HG03460 (cell line): ENCODE results near the gene TOMM5.
A peak's percentile ranks its signal among the peaks of the same experiment; 100 is the strongest.

Experiments used
- ATAC-seq: cut with Tn5 transposase; IDR thresholded peaks from one replicate; pipeline ENCODE4 v1.9.1; 2021; ENCODE audit not compliant: unreplicated experiment

The TOMM5 gene

DNA sequence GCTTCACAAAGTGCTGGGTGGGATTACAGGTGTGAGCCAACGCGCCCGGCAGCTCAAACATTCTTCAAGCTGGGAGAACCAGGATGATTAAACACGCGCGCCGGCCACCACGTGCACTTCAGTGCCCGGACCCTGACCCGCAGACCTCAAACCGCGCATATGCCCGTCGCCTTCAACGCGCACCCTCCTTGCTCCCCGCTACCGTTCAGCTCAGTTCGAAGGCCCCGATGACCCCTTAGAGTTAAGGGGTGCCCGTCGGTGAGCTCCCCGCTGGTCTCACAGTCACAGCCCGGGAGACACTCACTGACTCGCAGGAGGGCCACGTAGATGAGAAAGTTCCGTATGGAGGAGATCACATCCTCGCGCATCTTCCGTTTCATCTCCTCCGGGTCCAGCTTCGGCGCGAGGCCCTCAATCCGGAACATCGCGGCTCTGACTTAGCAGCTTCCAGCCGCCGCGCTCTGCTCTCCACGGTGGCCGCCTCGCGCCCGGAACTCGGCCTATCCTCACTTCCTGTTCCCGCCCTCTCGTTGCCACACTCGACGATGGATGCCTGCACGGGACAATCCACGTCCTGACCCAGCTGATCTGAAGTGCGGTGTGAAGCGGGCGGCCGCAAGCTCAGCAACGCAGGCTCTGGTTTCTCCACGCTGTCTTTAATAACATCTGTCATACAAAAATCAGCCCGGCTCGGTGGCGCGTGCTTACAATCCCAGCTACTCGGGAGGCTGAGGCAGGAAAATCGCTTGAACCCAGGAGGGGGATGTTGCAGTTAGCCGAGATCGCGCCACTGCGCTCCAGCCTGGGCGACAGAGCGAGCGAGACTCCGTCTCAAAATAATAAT, at the start of gene TOMM5:
TSS of gene TOMM5 (minus strand) at position 490 of the 844 bp plus-strand sequence. CDS start at position 425, 65 bp downstream.
- peak; percentile 81 for ATAC-seq

DNA sequence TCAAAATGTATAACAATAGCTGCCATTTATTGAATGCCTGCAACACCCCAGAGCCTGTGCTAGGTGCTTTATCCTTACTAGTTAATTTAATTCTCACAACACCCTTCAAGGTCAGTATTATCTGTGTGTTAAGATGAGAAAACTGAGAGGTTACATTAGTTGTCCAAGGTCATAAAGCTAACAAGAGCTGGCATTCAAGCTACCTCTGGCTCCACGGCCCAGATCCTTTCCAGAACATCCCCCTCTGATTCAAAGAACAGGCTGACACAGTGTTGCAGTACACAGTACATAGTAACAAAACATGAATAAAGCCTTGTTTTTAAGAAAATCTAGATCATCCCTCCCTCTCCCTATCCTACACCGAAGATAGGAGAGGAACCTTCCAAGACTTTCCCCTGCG, 48.9 kb upstream of the TOMM5 start:
- ATAC-seq, result no peak

DNA sequence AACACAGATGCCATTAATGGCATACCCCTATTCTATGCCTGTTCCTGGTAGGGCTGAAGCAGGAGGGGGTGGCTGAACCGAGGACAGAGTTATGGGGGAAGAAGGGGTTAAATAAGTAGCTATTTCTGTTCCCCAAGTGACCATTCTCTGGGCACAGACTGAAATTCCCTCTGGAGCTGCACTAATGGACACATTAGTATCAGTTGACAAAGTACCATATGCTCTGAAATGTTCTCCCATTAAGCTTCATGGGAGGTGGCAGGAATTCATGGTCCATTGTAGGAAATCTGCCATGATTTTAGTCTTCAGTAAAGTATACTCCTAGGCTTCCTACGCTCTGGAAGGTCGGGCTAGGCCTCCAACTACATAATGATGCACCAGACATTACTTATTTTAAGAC, 47.8 kb upstream of the TOMM5 start:
- no peak for ATAC-seq

DNA sequence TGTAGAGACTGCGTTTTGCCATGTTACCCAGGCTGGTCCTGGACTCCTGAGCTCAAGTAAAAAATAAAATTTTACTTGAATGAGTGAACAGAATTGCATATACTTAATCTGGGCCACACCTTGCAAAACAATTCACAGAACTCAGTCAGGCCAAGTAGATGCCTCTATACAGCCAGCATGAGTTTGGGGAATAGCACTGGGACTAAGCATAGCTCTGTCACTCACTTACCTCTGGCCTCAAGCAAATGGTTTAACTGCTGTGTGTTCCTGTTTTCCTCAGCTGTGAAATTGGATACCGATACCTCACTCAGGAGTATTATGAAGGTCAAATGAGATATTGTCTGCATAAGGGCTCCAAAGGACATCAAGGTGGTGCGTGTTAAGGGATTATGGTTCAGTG, 47.4 kb upstream of the TOMM5 start:
- ATAC-seq, result no peak

DNA sequence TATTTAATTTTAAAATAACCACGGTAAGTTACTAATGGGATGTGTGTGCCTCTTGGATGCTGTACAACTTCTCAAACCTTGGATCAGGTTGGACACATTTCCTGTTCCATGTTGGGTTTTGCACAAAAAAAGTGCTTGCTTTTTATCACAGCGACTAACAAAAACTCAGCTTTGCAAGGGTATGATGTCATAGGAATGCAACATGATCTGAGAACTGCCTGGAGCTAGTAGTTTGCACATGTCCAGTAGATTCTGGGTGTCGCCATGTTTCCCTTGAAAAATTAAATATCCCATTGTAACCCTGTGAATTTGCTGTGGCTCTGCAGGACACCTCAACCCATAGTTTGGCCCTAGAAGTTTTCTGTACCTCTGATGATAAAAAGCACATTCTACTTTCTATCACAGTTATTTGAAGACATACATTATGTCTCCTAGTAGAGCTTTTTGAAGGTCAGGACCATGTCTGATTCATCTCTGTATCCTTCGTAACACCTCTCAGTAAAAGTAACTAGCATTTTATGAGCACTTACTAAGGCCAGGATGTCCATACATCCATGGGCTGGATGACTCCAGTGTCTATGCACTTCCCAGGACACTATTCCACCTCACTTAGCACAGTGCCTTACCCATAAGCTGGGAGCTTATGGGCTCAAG, 46.8 kb upstream of the TOMM5 start:
- ATAC-seq, result no peak

DNA sequence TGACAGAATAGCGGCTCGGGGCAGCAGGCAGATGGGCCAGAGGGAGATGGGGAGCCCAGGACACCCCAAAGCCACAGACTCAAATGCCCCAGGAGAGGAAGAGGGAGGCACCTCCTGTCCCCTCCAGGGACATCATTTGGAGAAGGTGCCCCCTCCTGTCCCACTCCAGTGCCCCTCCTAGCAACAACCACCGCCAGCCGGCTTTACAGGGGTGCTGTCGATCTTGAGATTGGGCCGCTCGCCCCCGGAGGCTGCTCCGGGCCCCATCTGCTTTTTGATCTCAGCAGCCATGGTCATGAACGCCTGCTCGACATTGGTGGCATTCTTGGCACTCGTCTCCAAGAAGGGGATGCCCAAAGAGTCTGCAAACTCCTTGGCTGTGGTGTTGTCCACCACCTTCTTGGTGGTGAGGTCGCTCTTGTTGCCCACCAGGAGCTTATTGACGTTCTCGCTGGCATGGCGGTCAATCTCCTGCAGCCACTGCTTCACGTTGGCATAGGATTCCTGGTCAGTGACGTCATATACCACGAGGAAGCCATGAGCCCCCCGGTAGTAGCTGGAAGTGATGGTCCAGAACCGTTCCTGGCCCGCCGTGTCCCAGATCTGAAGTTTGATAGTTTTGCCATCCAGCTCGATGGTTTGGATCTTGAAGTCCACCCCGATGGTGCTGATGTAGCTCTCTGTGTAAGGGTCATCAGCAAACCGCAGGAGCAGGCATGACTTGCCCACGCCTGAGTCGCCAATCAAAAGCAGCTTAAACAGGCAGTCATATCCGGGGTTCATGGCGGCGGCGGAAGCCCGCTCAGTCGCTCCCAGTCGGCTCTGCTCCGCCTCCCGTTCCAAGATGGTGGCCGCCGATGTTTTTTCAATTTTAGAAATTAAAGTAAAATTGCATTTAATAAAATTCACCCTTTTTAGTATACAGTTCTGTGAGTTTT, 44.4 kb upstream of the TOMM5 start:
- no peak for ATAC-seq

DNA sequence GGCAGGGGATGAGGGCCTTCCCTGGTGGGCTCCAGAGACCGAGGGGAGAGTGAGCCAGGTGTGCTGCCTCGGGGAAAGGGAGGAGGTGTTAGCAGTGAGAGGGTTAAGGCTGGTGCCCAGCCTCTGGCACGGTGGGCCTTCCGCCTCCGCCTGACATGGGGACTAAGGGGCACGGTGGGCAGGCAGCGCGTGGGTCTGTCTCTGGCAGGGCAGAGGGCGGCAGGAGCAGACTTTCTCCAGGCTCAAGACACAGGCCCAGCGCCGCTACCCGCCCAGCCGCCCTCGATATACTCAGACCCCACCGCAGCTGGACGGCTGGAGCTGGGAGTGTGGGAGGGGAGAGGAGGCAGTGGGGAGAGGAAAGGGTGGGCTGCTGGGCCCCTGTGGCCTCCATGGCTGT, 43.4 kb upstream of the TOMM5 start:
- ATAC-seq, result no peak

DNA sequence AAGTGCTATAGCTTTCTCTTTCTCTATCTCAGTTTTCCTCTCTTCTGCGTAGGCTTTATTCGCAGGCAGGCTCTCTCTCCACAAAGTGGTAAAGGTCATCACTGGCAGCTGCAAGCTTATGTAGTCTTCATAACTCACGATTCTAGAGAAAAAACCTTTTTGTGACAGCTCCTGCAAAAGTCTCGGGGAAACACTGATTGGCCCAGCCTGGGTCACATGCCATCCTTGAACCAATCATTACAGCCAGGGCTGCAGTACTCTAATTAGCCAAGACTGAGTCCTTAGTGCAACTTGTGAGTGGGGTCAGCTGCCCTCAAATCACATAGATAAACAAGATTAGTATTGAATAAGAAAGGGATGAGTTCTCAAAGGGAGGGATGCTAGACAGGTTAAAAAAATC, 40.1 kb upstream of the TOMM5 start:
- ATAC-seq, result no peak

DNA sequence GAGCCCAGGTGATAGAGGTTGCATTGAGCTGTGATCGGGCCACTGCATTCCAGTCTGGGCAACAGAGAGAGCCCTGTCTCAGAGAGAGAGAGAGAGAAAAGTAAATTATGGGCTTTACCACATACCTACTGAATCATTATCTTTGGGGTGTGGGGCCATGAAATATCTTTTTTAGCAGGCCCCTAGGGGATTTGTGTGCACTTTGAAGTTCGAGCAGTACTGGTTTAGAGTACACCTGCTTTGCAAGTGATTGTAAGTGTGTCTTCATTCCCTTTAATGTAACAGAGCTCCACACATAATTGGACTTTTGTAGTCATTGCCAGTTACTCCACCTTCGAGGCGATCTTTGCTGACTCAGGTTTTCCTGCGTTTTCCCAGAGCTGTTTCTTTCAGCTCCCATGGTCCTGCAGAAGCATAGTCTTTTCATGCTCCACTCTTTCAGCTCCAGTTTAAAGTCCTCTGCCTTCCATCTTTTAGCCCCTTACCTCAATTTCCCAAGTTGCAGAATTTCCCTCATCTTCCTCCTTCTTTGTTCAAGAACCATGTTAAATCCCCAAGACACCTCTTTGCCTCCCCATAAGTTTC, 34.4 kb upstream of the TOMM5 start:
- ATAC-seq, result no peak

DNA sequence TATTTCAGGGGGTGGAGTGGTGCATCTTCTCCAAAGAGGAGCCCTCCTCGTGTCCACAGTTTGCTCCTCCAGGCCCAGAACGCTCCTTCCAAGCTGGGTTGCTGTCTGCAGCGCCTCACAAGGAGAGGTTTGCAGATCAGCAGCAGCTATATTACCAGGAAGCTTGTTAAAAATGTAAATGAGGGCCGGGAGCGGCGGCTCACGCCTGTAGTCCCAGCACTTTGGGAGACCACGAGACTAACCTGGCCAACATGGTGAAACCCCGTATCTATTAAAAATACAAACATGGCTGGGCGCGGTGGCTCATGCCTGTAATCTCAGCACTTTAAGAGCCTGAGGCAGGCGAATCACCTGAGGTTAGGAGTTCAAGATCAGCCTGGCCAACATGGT, 33.4 kb upstream of the TOMM5 start:
- no peak for ATAC-seq

DNA sequence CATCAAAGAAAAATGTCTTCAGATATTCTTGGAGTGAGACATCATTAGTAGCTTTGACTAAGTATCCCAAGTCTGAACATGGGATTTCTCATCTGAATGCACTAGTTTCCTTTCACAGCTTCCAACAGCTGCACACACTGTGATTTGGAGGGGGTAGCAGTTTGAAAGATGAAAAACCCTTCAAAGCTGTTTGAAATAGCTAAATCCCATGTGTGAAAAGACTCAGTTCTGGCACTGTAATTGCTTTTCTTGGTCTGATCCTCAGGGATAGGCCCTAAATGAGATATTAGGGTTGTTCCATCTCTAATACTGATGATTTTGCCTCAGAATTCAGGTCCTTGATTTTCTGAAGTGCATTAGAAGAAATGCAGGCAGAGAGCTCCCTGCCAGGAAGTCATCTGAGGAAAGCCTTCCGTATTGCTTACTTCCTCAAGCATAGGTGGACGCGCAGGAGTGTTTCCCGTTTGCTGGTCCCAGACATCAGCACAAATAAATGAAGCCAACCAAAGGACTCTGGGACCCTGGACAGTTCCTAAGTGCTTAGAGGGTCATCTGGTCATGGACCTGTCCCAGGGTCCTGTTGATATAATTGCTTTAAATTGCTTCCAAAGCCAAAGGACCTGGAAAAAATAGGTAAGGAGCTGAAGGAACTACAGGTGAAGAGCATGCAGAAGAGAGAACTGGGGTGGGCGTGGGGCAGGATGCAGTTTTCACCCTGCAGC, 32.8 kb upstream of the TOMM5 start:
- ATAC-seq, result no peak

DNA sequence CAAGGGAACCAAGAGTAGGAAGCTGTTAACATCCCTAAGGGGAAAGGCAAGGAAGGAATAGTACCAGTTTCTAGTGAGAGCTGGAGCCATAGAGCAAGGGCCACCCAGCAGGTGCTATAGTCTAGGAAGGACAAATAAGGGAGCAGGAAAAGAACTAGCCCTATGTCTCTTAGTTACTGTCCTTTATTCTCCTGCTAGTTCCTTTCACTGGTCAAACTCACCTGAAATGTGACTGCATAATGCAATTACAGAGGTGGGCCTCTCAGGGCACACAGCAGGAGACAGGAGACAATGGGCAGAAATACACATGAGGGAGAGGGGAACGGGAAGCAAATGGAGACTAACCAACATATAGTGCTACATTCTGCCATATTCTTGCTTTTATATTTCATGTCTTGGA, 31.7 kb upstream of the TOMM5 start:
- ATAC-seq, result no peak

DNA sequence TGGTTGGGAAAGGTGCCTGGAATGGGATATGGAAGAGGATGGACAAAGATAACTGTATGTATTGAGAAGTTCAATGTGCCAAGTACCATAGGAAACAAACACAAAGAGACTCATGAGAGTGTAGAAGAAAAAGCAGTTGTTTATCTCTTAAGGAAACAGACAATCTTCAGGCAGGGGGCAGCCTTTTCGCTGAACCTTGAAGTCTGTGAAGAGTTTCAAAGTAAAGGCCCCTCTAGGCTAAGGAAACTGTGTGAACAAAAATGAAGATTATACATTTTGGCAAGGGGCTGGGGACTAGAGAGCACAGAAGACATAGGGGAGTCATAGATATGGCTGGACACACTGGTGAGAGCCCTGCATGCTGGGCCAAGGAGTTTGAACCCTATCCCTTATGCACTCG, 30.9 kb upstream of the TOMM5 start:
- ATAC-seq, result no peak

DNA sequence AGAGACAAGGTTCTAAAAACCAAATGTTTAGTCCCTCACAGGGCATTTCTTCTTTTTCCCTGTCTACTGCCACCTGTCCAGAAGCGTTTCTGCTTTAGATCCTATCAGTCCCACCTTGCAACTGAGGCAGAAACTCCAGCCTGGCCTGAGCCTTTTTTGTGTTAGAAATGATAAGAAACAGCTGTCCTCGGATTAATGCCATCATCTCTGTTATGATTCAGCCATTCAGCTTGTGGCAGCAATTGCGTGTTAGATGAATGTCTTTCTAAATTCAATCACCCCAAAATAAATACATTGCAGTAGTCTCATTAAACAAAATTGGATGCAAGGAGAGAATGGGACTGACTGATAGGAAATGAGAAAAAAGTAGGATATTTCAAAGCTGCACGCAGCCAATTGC, 30.1 kb upstream of the TOMM5 start:
- no peak for ATAC-seq

DNA sequence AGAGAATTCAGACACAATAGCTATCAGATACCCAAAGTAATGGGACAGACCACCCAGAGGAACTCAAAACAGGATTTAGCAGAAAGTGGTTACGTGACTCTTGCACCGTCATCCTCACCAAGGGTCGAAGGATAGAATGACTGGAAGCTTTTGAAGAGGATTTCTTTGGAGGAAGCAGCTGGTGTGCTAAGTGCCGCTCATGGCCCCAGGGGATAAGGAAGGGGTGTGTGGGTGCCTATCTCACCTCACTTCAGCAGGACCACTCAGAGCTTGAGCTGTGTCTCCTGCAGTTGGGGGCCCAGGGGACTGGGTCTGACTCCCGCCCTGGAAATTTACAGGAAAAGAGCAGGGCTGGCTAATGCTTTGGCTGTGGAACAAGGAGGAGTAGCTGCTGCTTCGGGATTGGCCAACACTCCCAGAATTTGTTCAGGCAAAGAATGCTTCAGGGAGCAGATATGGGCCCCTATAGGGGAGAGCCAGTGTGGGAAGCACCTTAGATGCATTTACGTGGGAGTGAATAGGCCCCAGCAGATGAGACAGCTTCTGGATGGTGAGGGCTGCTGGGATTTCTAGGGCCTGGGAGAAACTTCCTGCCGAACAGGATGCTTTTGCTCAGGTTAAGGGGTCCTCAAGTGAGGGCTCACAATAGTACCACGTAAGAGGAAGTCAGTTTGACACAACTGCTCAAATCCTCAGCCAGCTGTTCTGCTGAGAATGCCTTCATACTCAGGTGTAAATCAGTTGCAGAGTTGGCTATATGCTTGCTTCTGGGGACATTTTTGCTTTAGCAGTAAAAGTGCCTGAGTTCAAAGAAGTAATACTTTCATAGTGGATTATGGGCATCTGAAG, 29.1 kb upstream of the TOMM5 start:
- ATAC-seq, result no peak

DNA sequence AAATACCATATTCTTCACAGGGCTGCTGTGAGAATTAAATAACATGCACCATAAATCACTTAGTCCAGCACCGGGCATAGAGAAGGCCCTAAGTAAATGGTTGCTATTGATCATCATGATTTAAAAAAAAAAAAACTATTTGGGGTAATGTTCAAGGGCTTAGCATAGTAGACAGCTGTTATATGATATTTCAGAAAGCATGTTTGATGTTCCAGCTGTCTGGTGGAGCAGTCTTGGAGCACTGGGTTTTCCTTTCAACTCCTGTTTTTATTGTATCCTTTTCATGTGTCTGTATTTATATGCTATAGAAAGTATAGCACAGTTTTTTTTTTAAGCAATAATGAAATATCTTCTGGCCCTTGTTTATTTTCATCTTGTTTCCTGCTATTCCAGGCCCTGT, 28.0 kb upstream of the TOMM5 start:
- no peak for ATAC-seq

DNA sequence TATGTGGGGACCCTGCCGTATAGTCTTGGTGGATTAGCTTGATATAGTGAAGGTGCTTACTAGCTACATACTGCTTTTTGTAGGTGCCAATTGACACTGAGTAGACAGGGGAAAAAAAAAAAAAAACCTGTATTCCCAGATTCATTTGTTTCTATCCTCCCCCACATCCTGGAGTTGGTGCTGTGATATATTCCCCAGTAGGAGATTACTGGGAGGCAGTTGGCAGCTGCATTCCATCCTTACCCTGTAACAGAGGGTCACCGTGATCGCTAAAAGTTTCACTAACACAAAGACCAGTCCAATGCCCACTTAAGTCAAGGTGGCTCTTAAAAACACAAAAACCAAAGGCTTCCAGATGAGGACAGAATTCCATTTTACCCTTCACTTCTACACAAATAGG, 27.4 kb upstream of the TOMM5 start:
- ATAC-seq, result no peak

DNA sequence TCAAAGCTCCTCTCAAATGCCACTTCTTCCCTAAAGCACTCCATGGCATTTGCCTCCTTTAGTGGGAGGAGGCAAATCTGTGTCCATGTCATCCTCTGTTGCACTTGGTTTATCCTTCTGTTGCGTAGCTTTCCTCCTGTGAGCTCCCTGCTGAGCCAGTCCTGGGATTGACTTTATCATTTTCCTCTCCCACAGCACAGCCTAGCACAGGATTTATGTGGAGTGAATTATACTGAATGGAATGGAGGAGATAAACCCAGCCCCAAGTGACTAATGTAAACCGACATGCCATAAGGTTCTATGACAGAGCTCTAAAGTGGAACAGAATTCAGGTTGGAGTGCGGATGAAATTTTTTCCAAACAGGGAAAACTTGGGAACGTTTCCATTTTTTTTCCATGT, 26.4 kb upstream of the TOMM5 start:
- ATAC-seq, result no peak

DNA sequence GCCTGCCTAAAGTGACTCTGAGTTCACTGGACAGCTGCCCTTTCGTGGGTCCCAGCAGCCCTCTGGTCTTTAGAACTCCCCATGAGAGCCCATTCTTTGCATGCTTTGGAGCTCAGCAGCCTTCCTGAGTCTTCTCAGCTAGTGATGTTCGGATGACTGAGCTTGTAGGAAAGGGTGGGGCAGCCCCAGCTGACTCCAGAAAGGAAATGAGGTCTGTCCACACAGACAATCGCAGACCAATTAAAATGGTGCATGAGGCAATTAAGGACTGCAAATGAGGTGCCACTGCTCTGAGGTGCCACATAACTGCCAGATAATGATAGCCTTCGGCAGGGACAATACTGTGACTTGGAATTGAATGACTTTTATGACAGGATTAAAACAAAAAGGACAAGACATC, 25.4 kb upstream of the TOMM5 start:
- ATAC-seq, result no peak

DNA sequence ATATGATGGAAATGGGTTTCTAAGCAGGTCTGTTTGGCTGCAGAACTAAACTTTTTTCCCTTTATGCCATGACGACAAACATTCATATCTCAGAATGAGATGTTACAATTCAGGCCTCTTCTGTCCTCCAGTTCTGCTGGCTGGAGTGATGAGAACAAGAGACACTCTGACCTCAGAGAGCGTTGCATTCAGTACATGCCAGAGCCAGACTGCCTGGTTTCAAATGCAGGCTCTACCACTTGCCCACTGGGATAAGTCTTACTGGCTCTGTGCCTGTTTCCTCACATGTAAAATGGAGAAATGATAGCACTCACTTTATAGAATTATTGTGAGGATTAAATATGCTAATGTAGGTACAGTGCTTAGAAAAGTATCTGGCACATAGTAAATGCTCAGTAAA, 24.8 kb upstream of the TOMM5 start:
- ATAC-seq, result no peak
